ENCODE measurements around the gene MR1. TPM values are rescaled to one million over a fixed set of nuclear protein-coding genes. Genes with fewer than 3 reads are reported as not detected.

MR1 gene
- polyA plus RNA-seq, 1 donor (not counting 4 experiments of a cell fraction or from before 2014, with no cell fraction given), result 32.3 TPM

DNA sequence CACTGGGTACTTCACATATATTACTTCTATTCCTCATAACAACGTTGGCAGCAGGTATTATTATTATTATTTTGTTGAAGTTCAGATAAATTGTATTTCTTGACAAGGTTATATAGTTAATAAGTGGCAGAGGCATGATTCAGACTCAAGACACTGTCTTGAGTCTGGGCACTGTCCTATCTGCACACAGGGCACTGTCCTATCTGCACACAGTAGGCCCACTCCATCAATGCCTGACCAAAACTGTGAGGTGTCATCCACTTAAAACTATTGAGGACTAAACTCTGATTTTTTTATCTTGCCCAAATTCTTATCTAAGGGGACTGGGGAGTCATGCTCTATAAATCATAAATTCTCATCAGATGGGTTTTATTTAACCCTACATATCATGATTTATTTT is 30.9 kb downstream of the MR1 start:
- TF ChIP-seq EZH2 (IDR thresholded peaks at IDR 0.05; ENCODE audit: low read length) (no peak), CTCF (optimal IDR thresholded peaks at IDR 0.05 in 1 of 3, IDR thresholded peaks at IDR 0.05 in 1 of 3, conservative IDR thresholded peaks at IDR 0.05 in 1 of 3; ENCODE audit: extremely low read depth in 1 of 3, insufficient read depth in 2 of 3, low read length in 3 of 3) (no peak)
- no peaks in the 10 kb centered on the region for H3K27me3 ChIP-seq (ENCODE audit: control insufficient read depth, extremely low read depth, insufficient read depth, low read length)
- H3K4me3 ChIP-seq (ENCODE audit: control insufficient read depth in 2 of 3, extremely low read depth in 1 of 3, insufficient read depth in 2 of 3, low read depth in 1 of 3, low read length in 3 of 3), result no peak overlapping the region
- no peaks in the 10 kb centered on the region for H3K79me2 ChIP-seq (ENCODE audit: control insufficient read depth, insufficient read depth, low read length)
- DNase-seq (ENCODE audit: low read depth, low spot score) (no peak), FAIRE-seq (no peak)
- H3K9me3 ChIP-seq (ENCODE audit: control insufficient read depth, low read depth, low read length), result no peaks in the 10 kb centered on the region
- H3K9me1 ChIP-seq (ENCODE audit: control insufficient read depth, extremely low read depth, insufficient read depth, low read length), result no peaks in the 10 kb centered on the region
- H3K9ac ChIP-seq (ENCODE audit: control insufficient read depth, extremely low read depth, insufficient read depth, low read length), result no peak overlapping the region
- H3K36me3 ChIP-seq (ENCODE audit: control insufficient read depth in 2 of 2, extremely low read depth in 1 of 2, insufficient read depth in 2 of 2, low read length in 2 of 2), result no peaks in the 10 kb centered on the region
- no peak overlapping the region for H3K4me2 ChIP-seq (ENCODE audit: control insufficient read depth, extremely low read depth, insufficient read depth, low read depth, low read length)
- H3K4me1 ChIP-seq (ENCODE audit: control insufficient read depth, extremely low read depth, insufficient read depth, low read length), result peaks cover 3% of the 10 kb centered on the region
- dilution Hi-C loops (cut with MboI; ENCODE audit: extremely low pct_ligation_motif_present, low sequenced_read_pairs), result no loop called here
- no peak overlapping the region for H3K27ac ChIP-seq (ENCODE audit: control insufficient read depth, insufficient read depth, low read length)
- H4K20me1 ChIP-seq (ENCODE audit: control insufficient read depth, extremely low read depth, insufficient read depth, low read length), result no peaks in the 10 kb centered on the region
- H2AFZ ChIP-seq (ENCODE audit: control insufficient read depth, low read length), result no peak overlapping the region

GRCh38 chr1:181073638-181074037 is 39.9 kb downstream of the MR1 start:
- dilution Hi-C loops (cut with MboI; ENCODE audit: extremely low pct_ligation_motif_present, low sequenced_read_pairs), result no loop called here
- H3K27ac ChIP-seq (ENCODE audit: control insufficient read depth, insufficient read depth, low read length), result no peak overlapping the region
- H3K79me2 ChIP-seq (ENCODE audit: control insufficient read depth, insufficient read depth, low read length), result no peaks in the 10 kb centered on the region
- no peaks in the 10 kb centered on the region for H3K9me3 ChIP-seq (ENCODE audit: control insufficient read depth, low read depth, low read length)
- no peak for TF ChIP-seq CTCF (optimal IDR thresholded peaks at IDR 0.05 in 1 of 3, IDR thresholded peaks at IDR 0.05 in 1 of 3, conservative IDR thresholded peaks at IDR 0.05 in 1 of 3; ENCODE audit: extremely low read depth in 1 of 3, insufficient read depth in 2 of 3, low read length in 3 of 3)
- TF ChIP-seq EZH2 (IDR thresholded peaks at IDR 0.05; ENCODE audit: low read length), result no peak
- DNase-seq (ENCODE audit: low read depth, low spot score) (no peak), FAIRE-seq (peak; percentile 69)
- no peak overlapping the region for H3K9ac ChIP-seq (ENCODE audit: control insufficient read depth, extremely low read depth, insufficient read depth, low read length)
- H3K4me2 ChIP-seq (ENCODE audit: control insufficient read depth, extremely low read depth, insufficient read depth, low read depth, low read length), result peak overlapping the region; percentile 49
- no peaks in the 10 kb centered on the region for H4K20me1 ChIP-seq (ENCODE audit: control insufficient read depth, extremely low read depth, insufficient read depth, low read length)
- no peaks in the 10 kb centered on the region for H3K36me3 ChIP-seq (ENCODE audit: control insufficient read depth in 2 of 2, extremely low read depth in 1 of 2, insufficient read depth in 2 of 2, low read length in 2 of 2)
- no peak overlapping the region for H2AFZ ChIP-seq (ENCODE audit: control insufficient read depth, low read length)
- no peaks in the 10 kb centered on the region for H3K9me1 ChIP-seq (ENCODE audit: control insufficient read depth, extremely low read depth, insufficient read depth, low read length)
- H3K4me3 ChIP-seq (ENCODE audit: control insufficient read depth in 2 of 3, extremely low read depth in 1 of 3, insufficient read depth in 2 of 3, low read depth in 1 of 3, low read length in 3 of 3), result no peak overlapping the region
- H3K27me3 ChIP-seq (ENCODE audit: control insufficient read depth, extremely low read depth, insufficient read depth, low read length), result no peaks in the 10 kb centered on the region
- peaks cover 36% of the 10 kb centered on the region for H3K4me1 ChIP-seq (ENCODE audit: control insufficient read depth, extremely low read depth, insufficient read depth, low read length)
